Measurements from ENCODE around the gene CEP112.
"Not testable (repeated sequence)": the region's sequence is repeated elsewhere in the genome, so short reads cannot be mapped to it uniquely, and the experiment has no call there.

Gene CEP112

DNA sequence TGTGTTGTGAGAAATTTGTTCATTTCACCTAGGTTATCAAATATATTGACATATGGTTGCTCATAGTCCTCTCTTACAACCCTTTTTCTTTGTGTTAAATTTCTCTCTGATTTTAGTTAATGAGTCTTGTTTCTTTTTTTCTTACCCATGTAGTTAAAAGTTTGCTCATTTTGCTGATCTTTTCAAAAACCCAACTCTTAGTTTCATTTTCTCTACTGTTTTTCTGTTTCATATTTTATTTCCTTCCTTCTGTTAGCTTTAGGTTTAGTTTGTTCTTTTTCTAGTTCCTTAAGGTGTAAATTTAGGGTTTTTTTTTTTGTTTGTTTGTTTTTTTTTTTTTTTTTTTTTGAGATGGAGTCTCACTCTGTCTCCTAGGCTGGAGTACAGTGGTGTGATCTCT, 42.4 kb downstream of the CEP112 start:
- no peak for DNase-seq

DNA sequence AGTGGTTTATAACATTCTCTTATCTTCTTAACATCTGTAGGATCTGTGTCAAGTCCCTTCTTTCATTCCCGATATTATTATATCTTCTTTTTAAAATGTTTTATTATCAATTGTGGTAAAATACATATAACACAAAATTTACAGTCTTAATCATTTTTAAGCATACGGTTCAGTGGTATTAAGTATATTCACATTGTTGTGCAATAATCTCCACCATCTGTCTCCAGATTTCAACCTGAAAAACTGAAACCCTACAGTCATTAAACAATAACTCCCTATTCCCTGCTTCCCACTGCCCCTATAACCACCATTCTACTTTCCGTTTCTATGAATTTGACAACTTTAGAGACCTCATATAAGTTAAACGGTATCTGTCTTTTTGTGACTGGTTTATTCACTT, 45.5 kb downstream of the CEP112 start:
- no peak for DNase-seq

GRCh38 chr17:66143657-66144282, 48.2 kb downstream of the CEP112 start:
- DNase-seq, result no peak

DNA sequence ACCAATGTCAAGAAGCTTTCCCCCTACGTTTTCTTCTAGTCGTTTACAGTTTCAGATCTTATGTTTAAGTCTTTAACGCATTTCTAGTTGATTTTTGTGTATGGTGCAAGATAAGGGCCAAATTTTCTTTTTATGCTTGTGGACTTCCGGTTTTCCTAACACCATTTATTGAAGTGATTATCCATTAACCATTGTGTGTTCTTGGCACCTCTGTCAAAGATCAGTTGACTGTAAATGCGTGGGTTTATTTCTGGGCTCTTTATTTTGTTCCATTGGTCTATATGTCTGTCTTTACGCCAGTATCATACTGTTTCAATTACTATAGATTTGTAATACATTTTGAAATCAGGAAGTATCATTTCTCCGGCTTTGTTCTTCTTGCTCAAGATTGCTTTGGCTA, 49.5 kb downstream of the CEP112 start:
- DNase-seq, result no peak

- no peak for DNase-seq
These were observed 53.8 kb downstream of the CEP112 start for GRCh38 chr17:66138120-66138519.

DNA sequence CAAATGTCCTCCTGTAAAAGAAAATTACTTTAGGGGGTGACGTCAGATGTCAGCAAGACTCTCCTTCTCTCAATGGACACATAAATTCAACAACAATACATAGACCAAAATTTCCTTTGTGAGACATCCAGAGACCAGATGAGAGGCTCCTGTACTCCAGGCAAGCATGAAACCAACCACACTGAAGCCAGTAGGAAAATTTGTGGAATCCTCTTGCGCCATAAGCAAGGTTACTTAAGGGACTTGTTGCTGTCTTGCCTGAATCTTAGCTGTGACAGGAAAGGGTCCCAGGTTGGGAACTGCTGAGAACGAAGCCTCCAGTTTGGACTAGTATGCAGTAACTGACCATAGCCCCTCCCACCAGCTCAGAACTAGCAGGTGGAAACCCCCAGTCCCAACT, 56.0 kb downstream of the CEP112 start:
- no peak for DNase-seq

GRCh38 chr17:66135219-66135618, 56.7 kb downstream of the CEP112 start:
- DNase-seq, result no peak

DNA sequence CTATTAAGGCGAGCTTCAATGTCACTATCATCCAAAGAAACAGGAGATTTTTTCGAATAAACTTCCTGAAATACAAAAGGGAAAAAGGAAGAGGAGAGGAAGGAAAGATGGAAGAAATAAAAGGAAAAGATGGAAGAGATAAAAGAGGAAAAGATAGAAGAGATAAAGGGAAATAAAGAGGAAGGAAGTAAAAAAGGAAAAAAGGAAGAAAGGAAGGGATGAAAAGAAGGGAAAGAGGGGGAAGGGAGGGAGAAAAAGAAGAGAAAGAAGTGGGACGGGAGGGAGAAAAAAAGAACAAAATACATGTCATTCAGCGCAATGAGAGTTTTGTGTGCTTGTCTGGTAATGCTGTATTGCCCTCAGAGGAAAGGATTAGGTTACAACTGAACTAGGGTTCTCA, 62.2 kb downstream of the CEP112 start:
- no peak for DNase-seq

GRCh38 chr17:66126231-66126630, 65.7 kb downstream of the CEP112 start:
- no peak for DNase-seq

- DNase-seq, result no peak
These were observed 68.8 kb downstream of the CEP112 start for GRCh38 chr17:66123163-66123562.

- no peak for DNase-seq
These were observed 76.7 kb downstream of the CEP112 start for GRCh38 chr17:66115246-66115645.

- DNase-seq, result no peak
These were observed 77.3 kb downstream of the CEP112 start for GRCh38 chr17:66114609-66115008.

DNA sequence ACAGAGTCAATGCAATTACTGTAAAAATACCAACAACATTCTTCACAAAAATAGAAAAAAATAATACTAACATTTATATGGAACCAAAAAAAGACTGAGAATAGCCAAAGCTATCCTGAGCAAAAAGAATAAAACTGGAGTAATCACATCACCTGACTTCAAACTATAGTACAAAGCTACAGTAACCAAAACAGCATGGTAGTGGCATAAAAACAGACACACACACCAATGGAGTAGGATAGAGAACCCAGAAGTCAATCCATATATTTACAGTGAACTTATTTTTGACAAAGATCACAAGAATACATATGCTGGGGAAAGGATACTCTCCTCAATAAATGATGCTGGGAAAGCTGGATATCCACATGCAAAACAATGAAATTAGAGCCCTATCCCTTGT, 84.2 kb downstream of the CEP112 start:
- DNase-seq, result no peak

DNA sequence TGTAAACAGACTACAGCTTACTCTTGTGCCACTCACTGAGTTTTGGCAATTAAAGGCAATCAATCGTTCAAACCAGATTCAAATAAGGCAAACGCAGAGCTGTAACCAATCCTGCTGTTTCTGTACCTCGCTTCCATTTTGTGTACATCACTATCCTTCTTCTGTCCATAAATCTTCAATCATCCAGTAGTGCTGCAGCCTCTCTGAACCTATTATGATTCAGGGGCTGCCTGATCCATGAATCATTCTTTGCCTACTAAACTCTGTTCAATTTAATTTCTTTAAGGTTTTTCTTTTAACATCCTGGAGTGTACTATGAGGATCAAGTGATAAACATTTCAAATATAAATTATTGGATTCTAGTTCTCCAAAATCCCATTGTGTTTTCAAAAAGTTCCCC, 93.9 kb downstream of the CEP112 start:
- DNase-seq, result no peak

GRCh38 chr17:66094727-66095126, 97.2 kb downstream of the CEP112 start:
- DNase-seq, result no peak

GRCh38 chr17:66091445-66092080, 100.4 kb downstream of the CEP112 start:
- no peak for DNase-seq

DNA sequence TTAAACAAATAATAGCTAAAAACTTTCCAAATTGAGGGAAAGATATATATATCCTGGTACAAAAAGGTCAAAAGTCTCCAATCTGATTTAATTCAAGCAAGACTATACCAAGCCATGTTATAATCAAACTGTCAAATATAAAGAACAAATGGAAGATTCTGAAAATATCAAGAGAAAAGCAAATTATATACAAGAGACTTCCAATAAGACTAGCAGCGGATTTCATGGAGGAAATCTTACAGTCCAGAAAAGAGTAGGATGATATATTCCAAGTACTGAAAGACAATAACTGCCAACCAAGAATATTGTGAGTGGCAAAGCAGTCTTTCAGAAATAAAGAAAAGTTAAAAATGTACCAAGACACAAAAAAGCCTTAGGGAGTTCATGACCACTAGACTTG, 102.2 kb downstream of the CEP112 start:
- no peak for DNase-seq

GRCh38 chr17:66088173-66088572, 103.8 kb downstream of the CEP112 start:
- no peak for DNase-seq

DNA sequence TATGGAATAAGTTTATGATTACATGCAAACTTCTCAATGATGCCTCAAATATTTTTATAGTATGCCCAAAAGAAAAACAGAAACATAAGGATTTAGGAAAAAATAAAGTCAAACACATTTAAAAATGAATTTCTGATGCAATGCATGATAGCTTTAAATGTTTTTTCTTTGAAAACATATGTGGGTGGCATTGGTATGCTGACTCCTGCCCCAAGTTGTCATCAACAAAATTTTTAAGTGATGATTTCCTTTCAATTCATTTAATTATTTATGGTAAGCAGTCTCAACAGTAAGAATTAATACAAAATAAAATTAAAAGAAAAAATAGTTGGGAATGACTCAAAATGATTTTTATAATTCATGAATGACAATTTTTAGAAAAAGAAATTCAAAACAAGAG, 104.9 kb downstream of the CEP112 start:
- no peak for DNase-seq

DNA sequence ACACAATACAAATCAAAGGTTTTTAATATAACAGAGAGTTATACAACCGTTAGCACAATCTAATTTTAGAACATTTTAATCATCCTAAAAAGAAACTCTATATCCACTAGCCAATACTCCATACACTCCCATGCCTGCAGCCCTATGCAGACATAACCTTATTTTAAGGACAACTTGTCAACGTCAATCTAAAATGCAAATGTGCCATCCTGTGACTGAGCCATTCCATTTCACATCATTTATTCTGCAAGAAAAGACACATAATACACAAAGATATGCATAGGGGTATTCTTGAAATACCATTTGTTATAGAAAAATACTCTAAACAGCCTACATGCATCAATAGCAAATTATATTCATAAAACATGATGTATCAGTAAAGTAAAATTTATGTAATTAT, 106.7 kb downstream of the CEP112 start:
- no peak for DNase-seq

GRCh38 chr17:66080670-66081069, 111.3 kb downstream of the CEP112 start:
- DNase-seq, result not testable (repeated sequence)

- no peak for DNase-seq
These were observed 115.3 kb downstream of the CEP112 start for GRCh38 chr17:66076546-66077190.

DNA sequence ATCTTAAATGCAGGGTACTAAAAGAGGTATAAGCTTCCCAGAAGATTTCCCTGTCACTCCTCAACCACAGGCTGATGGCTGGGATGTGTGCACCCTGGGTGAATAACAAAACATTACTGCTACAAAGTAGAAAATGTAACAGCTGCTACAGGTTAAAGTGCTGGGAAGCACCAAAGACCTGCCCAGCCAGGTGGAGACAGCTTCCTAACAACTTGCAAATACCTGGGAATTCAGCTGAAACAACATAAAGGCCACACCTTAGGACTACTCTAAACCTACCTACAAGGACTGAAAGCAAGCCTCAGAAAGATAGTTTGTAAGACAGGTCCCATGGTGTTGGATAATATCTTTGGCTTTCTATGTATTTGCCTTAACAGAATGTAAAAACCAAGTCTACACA, 118.5 kb downstream of the CEP112 start:
- DNase-seq, result no peak

- no peak for DNase-seq
These were observed 128.2 kb downstream of the CEP112 start for GRCh38 chr17:66063686-66064085.

GRCh38 chr17:66056148-66056547, 135.8 kb downstream of the CEP112 start:
- DNase-seq, result no peak
